HG03095 (cell line): ENCODE results near the gene ETV5.
"Not testable (repeated sequence)": the region's sequence is repeated elsewhere in the genome, so short reads cannot be mapped to it uniquely, and the experiment has no call there.

Source experiments
- ATAC-seq: cut with Tn5 transposase; IDR thresholded peaks from one replicate; pipeline ENCODE4 v1.9.1; 2021; ENCODE audit warnings: moderate library complexity; ENCODE audit not compliant: unreplicated experiment

Gene ETV5

GRCh38 chr3:186025993-186026392, 82.9 kb downstream of the ETV5 start:
- ATAC-seq, result not testable (repeated sequence)

DNA sequence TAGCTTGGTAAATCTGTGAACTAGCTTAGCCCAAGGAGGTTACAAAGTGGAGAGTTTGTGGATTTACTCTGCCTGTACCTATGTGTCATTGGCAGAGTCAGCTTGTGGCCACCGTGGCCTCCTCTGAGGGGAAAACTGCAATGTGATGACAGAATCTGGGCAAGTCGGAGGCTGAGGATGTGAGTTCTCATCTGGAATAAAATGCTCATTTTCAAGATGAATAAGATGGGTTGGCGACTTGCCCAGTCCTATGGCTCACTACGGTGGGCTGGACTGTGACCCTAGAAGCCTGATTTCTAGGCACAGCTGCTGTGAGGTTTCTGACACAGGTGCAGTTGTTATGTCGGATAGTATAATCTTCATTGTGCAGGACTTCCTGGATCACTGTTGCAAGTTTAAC, 83.7 kb downstream of the ETV5 start:
- ATAC-seq, result no peak

DNA sequence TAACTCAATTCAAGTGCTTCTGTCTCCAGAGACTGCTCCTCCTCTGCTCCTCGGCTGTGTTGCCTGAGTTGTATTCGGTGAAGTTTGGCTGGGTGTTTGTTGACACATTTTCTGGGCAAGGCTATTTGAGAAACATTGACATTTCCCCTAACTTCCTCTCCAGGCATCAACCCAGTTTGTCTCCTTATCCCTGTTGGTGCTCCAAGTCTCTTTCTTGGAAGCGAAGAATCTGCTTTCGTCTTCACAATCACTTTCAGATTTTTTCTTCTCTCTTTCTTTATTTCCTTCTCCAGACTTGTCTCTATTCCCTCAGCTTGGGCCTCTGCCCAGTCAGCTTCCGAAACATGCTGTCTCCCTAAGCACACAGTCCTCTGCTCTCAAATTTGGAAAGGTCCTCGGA, 84.7 kb downstream of the ETV5 start:
- no peak for ATAC-seq

GRCh38 chr3:186022931-186023330, 86.0 kb downstream of the ETV5 start:
- ATAC-seq, result no peak

GRCh38 chr3:186021673-186022362, 87.1 kb downstream of the ETV5 start:
- no peak for ATAC-seq

- ATAC-seq, result not testable (repeated sequence)
Observed at GRCh38 chr3:186021250-186021649, 87.6 kb downstream of the ETV5 start.

DNA sequence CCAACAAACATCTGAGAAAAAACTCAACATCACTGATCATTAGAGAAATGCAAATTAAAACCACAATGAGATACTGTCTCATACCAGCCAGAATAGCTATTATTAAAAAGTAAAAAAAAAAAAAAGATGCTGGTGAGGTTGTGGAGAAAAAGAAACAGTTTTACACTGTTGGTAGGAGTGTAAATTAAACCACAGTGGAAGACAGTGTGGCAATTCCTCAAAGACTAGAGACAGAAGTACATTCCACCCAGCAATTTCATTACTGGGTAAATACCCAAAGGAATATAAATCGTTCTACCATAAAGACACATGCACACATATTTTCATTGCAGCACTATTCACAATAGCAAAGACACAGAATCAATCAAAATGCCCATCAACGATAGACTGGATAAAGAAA, 89.6 kb downstream of the ETV5 start:
- not testable (repeated sequence) for ATAC-seq

DNA sequence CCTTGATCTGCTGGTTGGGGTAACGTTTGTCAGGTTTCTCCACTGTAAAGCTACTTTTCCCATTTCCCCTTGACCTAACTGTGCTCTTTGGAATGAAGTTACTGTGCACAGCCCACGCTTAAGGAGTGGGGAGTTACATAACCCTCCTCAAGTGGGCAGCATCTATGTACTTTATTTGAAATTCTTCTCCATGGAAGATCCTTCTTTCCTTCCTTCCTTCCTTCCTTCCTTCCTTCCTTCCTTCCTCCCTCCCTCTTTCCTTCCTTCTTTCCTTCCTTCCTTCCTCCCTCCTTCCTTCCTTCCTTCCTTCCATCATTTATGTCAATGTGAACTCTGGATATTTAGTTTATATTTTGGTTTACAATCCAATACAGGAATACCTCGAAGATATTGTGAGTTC, 94.0 kb downstream of the ETV5 start:
- no peak for ATAC-seq

GRCh38 chr3:186013312-186013711, 95.6 kb downstream of the ETV5 start:
- ATAC-seq, result no peak

GRCh38 chr3:186012137-186012536, 96.8 kb downstream of the ETV5 start:
- no peak for ATAC-seq

GRCh38 chr3:186004671-186005070, 104.2 kb downstream of the ETV5 start:
- ATAC-seq, result no peak

DNA sequence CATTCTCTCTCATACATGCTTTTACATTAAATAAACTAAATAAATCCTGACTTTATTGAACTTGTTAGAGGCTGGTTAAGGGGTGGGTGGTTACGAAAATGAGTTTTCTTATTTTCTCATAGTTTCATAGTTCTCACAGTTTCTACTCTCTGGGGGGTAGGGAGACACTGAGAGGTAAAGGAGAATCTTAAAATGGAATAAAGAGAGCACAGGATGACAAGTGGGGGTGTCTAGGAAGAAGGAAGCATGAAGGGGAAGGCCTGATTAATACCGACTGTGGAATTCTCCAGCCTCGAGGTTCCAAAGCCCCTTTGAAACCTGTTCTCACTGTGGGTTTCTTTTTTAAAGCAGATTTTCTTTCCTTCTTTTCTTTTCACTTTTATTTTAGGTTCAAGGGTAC, 104.7 kb downstream of the ETV5 start:
- ATAC-seq, result peak; percentile 35

DNA sequence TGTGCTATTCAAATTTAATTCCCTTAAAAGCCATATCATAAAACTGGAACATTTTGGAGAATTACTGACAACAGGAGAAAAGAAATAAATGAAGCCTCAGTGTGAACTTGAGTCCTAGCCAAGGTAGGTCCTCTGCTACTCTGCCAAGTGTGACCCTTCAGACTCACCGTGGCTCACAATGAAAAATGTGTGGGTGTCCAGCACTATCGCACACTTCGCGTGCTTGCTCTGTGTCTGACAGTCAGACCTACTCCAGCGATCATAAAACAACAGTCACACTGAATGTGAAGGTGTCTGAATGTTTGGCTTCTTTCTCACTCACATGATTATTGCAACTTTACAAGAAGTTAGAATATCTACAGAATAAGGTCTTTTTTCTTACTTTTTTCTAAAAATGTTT, 105.3 kb downstream of the ETV5 start:
- ATAC-seq, result peak; percentile 73

GRCh38 chr3:186002884-186003472, 105.9 kb downstream of the ETV5 start:
- ATAC-seq, result no peak

- ATAC-seq, result no peak
Observed at GRCh38 chr3:186001842-186002241, 107.0 kb downstream of the ETV5 start.

- no peak for ATAC-seq
Observed at GRCh38 chr3:185999221-185999620, 109.7 kb downstream of the ETV5 start.

- ATAC-seq, result no peak
Observed at GRCh38 chr3:185998136-185998535, 110.8 kb downstream of the ETV5 start.

- no peak for ATAC-seq
Observed at GRCh38 chr3:185997130-185997529, 111.8 kb downstream of the ETV5 start.
